EL (cell line): Measurements from ENCODE around the gene GORASP1.

Experiments used
- DNase-seq: peaks from one replicate; pipeline ENCODE4 v3.0.0-alpha.2; 2016

The GORASP1 gene

GRCh38 chr3:39140341-39140971, 33.0 kb upstream of the GORASP1 start:
- DNase-seq, result no peak

GRCh38 chr3:39139442-39139841, 32.0 kb upstream of the GORASP1 start:
- no peak for DNase-seq

- DNase-seq, result no peak
Observed at GRCh38 chr3:39138804-39139415, 31.5 kb upstream of the GORASP1 start.

- DNase-seq, result no peak
Observed at GRCh38 chr3:39137991-39138803, 30.8 kb upstream of the GORASP1 start.

DNA sequence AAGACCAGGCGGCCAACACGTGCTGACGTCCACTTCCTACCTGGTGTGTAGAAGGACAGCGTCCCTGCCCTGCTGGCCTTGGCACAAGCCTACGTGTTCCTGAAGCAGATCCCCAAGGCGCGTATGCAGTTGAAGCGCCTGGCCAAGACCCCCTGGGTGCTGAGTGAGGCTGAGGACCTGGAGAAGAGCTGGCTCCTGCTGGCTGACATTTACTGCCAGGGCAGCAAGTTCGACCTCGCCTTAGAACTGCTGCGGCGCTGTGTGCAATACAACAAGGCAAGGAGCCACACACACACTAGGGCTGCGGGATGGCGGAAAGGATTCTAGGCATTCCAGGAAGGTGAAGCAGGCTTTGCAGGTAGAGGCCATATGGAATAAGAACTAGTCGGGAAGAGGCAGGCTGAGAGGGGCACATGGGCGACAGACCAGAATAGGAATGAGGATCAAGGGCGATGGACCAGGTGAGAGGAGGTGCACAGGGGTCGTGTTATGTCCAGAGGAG, 30.1 kb upstream of the GORASP1 start:
- no peak for DNase-seq

- no peak for DNase-seq
Observed at GRCh38 chr3:39136533-39137434, 29.4 kb upstream of the GORASP1 start.

GRCh38 chr3:39135170-39135805, 27.9 kb upstream of the GORASP1 start:
- DNase-seq, result no peak

DNA sequence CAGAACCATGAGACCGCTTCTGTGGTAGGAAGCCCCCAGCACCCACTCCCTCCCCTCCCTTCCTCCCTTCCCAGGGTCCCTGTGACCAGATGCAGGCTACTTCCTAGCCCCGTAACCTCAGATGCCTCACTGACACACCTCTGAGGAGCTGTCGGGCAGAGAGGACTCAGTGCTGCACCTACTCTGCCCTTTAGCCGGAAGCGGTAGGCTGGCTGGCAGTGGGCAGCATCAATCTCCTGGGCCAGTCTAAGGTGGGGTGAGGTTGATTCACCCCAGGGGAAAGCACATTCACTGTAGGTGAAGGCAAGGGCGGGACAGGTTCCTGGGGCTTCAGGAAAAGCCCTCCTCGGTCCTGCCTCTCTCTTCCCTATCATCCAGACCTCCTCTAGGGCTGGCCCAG, 26.9 kb upstream of the GORASP1 start:
- no peak for DNase-seq

GRCh38 chr3:39133822-39134221, 26.4 kb upstream of the GORASP1 start:
- DNase-seq, result no peak

DNA sequence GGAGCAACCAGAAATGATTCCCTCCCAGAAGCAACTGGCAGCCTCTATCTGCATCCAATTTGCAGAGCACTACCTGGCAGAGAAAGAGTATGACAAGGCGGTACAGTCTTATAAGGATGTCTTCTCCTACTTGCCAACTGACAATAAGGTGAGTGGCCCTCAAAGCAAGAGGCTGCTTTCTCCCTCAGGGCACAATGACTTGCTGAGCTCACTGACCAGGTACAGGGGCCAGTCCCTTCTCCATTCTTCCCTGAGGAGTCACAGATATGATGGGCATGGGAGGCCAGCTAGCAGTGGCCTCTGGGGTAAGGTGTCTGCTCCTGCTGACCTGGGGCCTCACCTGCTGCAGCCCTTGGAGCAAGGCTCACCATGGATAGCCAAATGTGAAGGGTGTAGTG, 25.7 kb upstream of the GORASP1 start:
- DNase-seq, result no peak

DNA sequence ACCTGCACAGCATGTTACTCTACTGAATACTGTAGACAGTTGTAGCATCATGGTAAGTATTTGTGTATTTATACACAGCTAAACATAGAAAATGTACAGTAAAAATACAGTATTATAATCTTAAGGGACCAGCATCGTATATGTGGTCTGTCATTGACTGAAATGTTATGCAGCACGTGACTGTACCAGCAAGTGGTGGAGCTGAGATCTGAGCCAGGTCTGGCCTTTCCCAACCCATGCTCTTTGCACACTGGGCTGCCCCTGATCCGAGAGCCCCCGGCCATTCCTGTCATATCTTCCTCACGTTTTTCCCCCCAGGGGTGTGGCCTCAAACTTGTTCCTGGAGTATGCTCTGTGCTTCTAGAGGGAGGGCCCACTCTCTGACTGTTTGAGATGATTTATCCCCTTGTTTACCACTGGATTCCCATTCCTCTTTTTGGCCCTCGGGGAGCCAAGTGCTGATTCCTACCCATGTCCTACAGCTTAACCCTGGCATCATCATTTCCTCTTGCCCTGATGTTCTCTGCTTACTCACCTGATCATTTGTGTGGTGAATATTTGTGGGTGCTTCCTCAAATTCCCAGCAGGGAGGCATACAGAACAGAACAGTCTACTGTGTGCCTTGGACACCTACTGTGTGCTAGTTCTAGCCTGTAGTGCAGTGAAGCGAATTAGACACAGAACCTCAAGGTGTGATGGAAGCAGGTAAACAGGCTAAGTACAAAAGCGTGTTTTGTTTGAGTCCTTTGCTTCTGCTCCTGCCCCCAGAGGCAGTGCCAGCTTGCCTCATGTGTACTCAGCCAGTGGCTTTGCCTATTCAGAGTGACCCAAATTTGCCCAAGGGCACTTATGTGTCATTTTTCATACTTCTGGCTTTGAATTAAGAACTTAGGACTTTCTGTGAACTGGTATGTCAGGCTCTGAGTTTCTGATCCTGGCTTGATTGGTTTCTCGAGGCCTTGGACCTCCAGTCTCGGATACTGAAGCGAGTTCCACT, 25.0 kb upstream of the GORASP1 start:
- DNase-seq, result no peak

- DNase-seq, result no peak
Observed at GRCh38 chr3:39130693-39131265, 23.4 kb upstream of the GORASP1 start.

GRCh38 chr3:39130026-39130425, 22.6 kb upstream of the GORASP1 start:
- DNase-seq, result no peak

DNA sequence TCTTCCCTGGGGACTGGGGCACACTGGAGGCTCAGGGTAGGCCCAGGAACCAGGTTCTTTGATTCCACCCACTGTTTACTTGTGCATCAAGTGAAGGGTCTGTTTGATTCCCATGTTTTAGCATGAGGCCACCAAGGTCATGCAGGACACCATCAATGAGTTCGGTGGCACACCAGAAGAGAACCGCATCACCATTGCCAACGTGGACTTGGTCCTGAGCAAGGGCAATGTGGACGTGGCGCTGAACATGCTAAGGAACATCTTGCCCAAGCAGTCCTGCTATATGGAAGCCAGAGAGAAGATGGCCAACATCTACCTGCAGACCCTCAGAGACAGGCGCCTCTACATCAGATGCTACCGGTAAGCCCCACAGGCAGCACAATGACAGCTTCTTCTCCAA, 21.5 kb upstream of the GORASP1 start:
- no peak for DNase-seq

DNA sequence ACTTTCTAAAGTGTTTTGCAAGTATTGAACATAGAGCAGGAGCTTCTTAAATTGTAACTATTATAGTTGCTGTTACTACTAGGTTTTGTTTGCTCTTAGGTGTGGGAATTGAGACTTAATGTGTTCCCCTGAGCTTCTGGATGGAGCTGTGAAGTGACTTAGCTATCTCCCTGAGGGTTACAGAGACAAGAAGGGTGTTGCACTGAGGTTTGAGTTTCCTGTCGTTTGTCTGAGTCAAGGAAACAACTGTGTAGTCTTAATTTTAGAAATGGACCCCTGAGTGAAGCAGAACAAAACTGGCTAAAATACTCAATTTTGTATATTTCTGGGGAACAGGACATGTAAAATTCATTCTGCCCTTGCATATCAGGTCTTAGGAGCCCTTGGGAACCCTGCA, 20.5 kb upstream of the GORASP1 start:
- DNase-seq, result no peak

DNA sequence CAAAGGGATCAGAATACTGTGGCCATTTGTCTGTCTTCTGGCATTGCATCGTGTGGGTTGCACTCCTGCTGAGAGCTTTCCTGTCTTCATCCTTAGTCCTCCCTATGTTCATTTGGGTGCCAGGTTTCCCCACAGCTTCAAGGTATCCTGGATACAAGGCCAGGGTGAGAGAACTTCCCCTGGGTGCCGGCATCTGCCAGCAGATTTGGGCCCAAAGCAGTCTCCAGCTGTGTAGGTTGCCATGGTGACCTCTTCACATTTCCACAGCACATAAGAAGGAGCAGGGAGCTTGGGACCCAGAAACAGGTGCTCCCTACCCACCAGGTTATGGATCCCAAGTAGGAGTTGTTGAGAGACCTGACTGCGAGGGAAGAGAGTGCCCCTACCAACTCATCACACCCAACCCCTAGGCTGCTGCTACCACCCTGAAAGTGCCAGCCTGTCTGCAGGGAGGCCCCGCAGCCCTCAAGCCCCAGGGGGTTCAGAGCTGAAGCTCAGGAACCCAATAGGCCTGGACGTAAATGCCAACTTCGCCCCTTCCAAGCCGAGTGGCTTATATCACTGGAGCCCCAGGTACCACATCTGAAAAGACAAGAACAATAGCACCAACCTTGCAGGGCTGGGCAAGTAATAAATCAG, 20.0 kb upstream of the GORASP1 start:
- DNase-seq, result no peak

DNA sequence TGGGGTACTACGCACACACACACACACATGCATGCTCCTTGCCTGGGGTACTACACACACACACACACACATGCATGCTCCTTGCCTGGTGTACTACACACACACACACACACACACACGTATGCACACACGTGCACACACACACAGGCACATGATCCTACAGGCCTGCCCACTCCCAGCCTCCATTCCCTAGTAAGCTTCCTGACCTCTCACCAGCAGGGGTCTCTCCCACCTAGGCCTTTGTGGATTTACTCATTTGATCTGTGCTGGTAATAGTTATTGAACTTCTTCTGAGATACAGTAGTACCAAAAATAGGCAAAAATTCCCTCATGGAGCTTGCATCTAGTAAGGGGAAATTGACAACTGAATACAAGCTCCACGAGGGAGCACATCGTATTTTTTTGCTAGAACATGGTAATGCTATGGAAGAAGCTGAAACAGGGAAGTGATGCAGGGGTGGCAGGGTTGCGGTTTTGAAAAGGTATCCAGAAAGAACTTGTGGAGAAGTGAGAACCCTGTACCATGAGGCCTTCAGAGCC, 19.2 kb upstream of the GORASP1 start:
- DNase-seq, result peak; percentile 53

DNA sequence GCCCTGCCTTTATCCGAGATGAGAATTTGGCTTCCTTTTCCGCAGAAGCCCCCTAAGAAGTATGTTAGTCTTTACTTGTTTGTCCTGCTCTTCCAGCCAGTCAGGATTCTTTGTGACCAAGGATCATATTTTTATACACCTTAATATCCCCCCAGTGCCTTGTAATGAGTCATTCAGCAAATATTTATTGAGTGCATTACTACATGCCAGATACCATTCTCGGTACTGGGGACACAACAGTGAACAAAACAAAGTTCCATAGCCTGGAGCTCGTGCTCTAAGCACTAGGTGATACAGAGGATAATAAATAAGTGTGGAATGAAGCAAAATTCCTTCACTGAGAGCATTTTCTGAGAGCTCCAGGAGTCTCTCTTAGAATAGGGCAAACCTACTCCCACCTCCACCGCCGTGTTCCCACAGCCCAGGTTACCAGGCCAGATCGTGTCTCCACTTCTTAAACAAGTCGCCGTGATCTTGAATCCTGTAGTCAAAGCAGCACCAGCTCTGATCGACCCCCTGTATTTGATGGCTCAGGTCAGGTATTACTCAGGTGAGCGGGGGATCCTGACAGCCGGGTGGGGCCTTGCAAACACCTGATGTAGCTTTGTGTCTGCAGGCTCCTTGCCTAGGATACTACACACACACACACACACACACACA, 18.5 kb upstream of the GORASP1 start:
- peak; percentile 62 for DNase-seq
